Karpas-422 (cell line): Measurements from ENCODE around the gene TH. TPM values are rescaled to one million over a fixed set of nuclear protein-coding genes. Genes with fewer than 3 reads are reported as not detected.

Experiments
- DNase-seq: peaks from one replicate; pipeline ENCODE4 v3.0.0-alpha.2; 2015
- H2AFZ ChIP-seq: fragments of 200-600 bp; sonication (generic); 2 replicates; pipeline ENCODE4 v1.6.1; 2014; ENCODE audit warnings: antibody characterized with exemption, low read length, mixed read lengths
- H3K27ac ChIP-seq: fragments of 200-600 bp; sonication (generic); 2 replicates; pipeline ENCODE4 v1.5.1; 2014; ENCODE audit warnings: mild to moderate bottlenecking, low read length, moderate library complexity
- H3K27me3 ChIP-seq: fragments of 200-600 bp; sonication (generic); 2 replicates; pipeline ENCODE4 v1.6.1; 2014; ENCODE audit warnings: low read length, mixed read lengths
- H3K36me3 ChIP-seq: fragments of 200-600 bp; sonication (generic); 2 replicates; pipeline ENCODE4 v1.6.1; 2014; ENCODE audit warnings: low read length, mixed read lengths; ENCODE audit not compliant: insufficient read depth
- H3K4me1 ChIP-seq: fragments of 200-600 bp; sonication (generic); 2 replicates; pipeline ENCODE4 v1.6.1; 2014; ENCODE audit warnings: mild to moderate bottlenecking, low read length, mixed read lengths
- H3K4me2 ChIP-seq: fragments of 200-600 bp; sonication (generic); 2 replicates; pipeline ENCODE4 v1.6.1; 2014; ENCODE audit warnings: low read length, low read depth, mild to moderate bottlenecking; ENCODE audit not compliant: poor library complexity, severe bottlenecking
- H3K4me3 ChIP-seq: fragments of 200-600 bp; sonication (generic); 2 replicates; pipeline ENCODE4 v1.5.1; 2014; ENCODE audit warnings: mild to moderate bottlenecking, antibody characterized with exemption, low read length, mixed read lengths
- H3K79me2 ChIP-seq: fragments of 200-600 bp; sonication (generic); 2 replicates; pipeline ENCODE4 v1.6.1; 2014; ENCODE audit warnings: mild to moderate bottlenecking, low read length, mixed read lengths
- H3K9ac ChIP-seq: fragments of 200-600 bp; sonication (generic); 2 replicates; pipeline ENCODE4 v1.6.0; 2014; ENCODE audit warnings: low read length
- H3K9me2 ChIP-seq: fragments of 200-600 bp; sonication (generic), shearing (Covaris generic); replicated peaks from 2 replicates; pipeline ENCODE4 v1.6.0; 2014; ENCODE audit warnings: mild to moderate bottlenecking, low read length, moderate library complexity; ENCODE audit not compliant: insufficient read depth
- H3K9me3 ChIP-seq: fragments of 300-700, 200-600 bp; sonication (generic); 2 replicates; pipeline ENCODE4 v1.6.1; 2014; ENCODE audit warnings: low read length, mixed read lengths
- H4K20me1 ChIP-seq: fragments of 200-600 bp; sonication (generic); 2 replicates; pipeline ENCODE4 v1.6.1; 2014; ENCODE audit warnings: mild to moderate bottlenecking, antibody characterized with exemption, low read length, low read depth; ENCODE audit not compliant: insufficient read depth
- total RNA-seq: library from RNA; depleted of rRNA; stranded (reverse); fragments of >200 nt; shearing (Covaris generic); gene quantifications from 2 replicates; pipeline ENCODE4 v1.2.3, GENCODE V29; 2014; ENCODE audit warnings: low replicate concordance

Gene TH
- total RNA-seq, 1 experiment from 2014 or later = not detected

DNA sequence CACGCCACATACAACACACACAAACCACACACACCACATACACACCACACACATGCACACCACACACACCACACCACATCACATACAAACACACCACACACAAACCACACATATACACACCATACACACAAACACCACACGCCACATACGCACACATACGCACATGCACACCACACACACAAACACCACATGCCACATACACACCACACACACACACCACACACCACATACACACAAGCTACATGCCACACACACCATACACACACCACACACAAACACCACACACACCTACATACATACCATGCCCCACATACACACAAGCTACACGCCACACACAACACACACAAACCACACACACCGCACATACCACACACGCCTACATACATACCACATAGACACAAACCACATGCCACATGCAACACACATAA, 15.7 kb upstream of the TH start:
- H3K4me2 ChIP-seq = no peak overlapping the region
- no peak overlapping the region for H3K27ac ChIP-seq
- no peak overlapping the region for H3K4me3 ChIP-seq
- no peak overlapping the region for H3K9ac ChIP-seq
- H3K27me3 ChIP-seq = no peaks in the 10 kb centered on the region
- H4K20me1 ChIP-seq = no peaks in the 10 kb centered on the region
- H3K4me1 ChIP-seq = no peaks in the 10 kb centered on the region
- H3K36me3 ChIP-seq = no peaks in the 10 kb centered on the region
- H3K9me3 ChIP-seq = no peaks in the 10 kb centered on the region
- no peaks in the 10 kb centered on the region for H3K9me2 ChIP-seq
- DNase-seq = no peak
- no peak overlapping the region for H2AFZ ChIP-seq
- no peaks in the 10 kb centered on the region for H3K79me2 ChIP-seq

DNA sequence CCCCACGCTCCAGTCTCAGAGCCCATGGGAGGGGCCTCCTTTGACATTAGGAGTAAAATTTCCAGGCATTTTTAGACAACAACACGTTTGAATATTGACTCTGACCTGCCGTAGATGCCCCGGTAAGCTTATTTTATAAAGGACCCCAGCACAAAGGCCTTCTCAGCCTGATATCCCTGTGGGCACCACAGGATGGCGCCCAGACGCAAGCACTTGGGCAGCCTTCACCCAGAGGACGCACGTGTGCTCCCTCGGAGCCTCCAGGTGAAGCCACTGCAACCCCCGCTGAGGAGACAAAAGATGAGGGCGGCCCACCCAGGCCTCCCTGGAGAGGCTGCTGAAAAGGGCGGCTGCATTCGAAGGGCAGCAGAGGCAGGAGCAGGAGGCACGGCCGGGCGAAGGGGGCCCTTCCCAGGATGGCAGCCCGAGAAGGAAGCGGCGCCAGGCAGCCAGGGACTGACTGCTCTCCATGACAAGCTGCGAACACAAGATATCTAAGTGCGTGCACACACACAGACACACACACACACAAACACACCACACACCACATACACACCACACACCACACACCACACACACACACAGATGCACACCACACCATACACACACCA, 15.2 kb upstream of the TH start:
- Histone ChIP-seq H3K27ac (no peak overlapping the region), H2AFZ (no peak overlapping the region), H3K9me3 (no peaks in the 10 kb centered on the region), H3K79me2 (no peaks in the 10 kb centered on the region), H3K4me2 (no peak overlapping the region), H4K20me1 (no peaks in the 10 kb centered on the region), H3K4me3 (no peak overlapping the region), H3K27me3 (no peaks in the 10 kb centered on the region), H3K36me3 (no peaks in the 10 kb centered on the region), H3K9me2 (no peaks in the 10 kb centered on the region), H3K4me1 (no peaks in the 10 kb centered on the region), H3K9ac (no peak overlapping the region)
- DNase-seq = peak; percentile 75

DNA sequence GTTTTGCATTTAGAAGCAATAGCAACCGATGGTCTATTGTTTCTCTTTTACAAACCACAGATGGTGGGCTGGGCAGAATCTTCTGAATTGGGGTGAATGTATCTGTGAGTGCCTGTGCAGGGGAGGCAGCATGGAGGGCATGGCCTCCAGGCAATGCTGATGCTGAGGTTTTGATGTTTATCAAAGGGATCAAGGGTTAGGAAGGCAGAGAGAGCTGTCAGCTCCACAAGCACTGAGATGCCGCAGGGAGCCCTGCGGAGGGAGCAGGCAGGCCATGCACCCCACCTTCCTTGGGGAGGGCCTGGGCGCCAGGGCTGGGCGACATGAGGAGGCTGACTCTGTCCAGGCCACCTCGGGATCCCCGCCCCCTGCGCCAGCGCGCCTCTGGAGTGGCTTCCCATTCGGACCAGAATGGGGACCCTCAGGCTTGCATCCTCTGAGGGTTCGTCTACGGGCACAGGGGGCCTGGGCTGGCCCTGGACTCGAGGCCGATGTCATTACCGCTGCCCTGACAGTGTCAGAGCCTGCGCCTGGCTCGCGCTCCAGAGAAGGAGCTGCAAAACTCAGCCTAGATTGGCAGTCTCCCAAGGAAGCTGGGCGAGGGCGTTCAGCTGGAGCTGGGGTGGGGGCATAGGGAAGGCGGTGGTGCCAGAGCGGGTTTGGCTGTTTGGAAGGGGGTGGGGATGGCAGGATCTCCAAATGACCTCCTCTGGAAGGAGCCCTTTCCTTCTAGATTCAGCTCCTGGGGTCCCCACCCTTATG, 13.9 kb upstream of the TH start:
- Histone ChIP-seq H3K4me2 (no peak overlapping the region), H3K79me2 (no peaks in the 10 kb centered on the region), H3K36me3 (no peaks in the 10 kb centered on the region), H3K4me3 (no peak overlapping the region), H3K9me2 (no peaks in the 10 kb centered on the region), H3K4me1 (no peaks in the 10 kb centered on the region), H2AFZ (no peak overlapping the region), H3K9me3 (no peaks in the 10 kb centered on the region), H3K27me3 (no peaks in the 10 kb centered on the region), H3K27ac (no peak overlapping the region), H3K9ac (no peak overlapping the region), H4K20me1 (no peaks in the 10 kb centered on the region)
- no peak for DNase-seq

DNA sequence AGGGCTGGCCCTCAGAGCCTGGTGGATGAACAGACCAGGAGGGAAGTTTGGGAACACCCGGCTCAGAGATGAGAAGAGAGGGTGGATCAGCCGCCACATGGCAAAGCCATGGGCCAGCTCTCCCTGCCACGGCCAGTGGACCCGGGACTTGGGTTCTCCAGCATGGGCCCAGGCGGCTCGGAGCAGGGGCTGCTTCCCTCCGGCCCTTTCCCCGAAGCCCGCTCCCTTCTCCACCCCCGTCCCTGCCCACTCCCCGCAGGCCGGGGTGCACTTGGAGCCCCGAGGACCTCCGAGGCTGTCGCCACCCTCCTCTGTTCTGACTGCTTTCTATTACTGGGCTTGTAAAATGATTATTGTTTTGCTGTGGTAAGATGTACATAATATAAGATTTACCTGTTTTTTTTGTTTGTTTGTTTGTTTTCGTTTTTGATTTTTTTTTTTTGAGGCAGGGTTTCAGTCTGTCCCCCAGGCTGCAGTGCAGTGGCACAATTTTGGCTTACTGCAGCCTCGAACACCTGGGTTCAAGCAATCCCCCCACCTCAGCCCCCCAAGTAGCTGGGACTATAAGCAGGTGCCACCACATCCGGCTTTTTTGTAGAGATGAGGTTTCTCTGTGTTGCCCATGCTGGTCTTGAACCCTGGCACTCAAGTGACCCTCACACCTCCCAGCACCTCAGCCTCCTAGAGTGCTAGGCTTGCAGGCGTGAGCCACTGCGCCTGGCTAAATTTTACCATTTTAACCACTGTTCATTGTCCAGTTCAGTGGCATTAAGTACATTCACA, 11.3 kb upstream of the TH start:
- Histone ChIP-seq H3K27me3 (no peaks in the 10 kb centered on the region), H3K4me1 (no peaks in the 10 kb centered on the region), H3K9me3 (no peaks in the 10 kb centered on the region), H3K79me2 (no peaks in the 10 kb centered on the region), H3K9me2 (no peaks in the 10 kb centered on the region), H2AFZ (no peak overlapping the region), H4K20me1 (no peaks in the 10 kb centered on the region), H3K4me2 (no peak overlapping the region), H3K4me3 (no peak overlapping the region), H3K36me3 (no peaks in the 10 kb centered on the region), H3K27ac (no peak overlapping the region), H3K9ac (no peak overlapping the region)
- no peak for DNase-seq

DNA sequence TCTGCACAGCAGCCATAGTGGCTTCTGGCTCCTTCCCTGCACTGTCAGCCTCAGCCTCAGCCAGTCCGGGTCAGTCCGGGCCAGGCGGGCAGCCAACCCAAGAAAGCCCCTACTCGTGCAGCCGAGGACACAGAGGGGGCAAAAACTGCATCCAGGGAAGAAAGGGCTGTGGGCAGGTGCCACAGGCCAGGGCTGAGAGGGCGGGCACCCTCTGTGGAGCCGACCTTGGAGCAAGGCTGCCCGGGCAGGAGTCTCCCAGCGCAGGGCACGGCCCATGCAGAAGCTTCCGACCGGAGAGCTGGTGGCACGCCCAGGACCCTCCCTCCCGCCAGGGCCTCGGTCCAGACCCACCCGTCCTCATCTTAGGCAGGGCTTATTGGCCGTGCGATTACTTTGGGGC, 10.5 kb upstream of the TH start:
- Histone ChIP-seq H3K27me3 (no peaks in the 10 kb centered on the region), H3K4me2 (no peak overlapping the region), H3K79me2 (no peaks in the 10 kb centered on the region), H3K4me1 (no peaks in the 10 kb centered on the region), H3K9ac (no peak overlapping the region), H3K9me2 (no peaks in the 10 kb centered on the region), H4K20me1 (no peaks in the 10 kb centered on the region), H3K27ac (no peak overlapping the region), H3K9me3 (no peaks in the 10 kb centered on the region), H3K36me3 (no peaks in the 10 kb centered on the region), H2AFZ (no peak overlapping the region), H3K4me3 (no peak overlapping the region)
- no peak for DNase-seq

DNA sequence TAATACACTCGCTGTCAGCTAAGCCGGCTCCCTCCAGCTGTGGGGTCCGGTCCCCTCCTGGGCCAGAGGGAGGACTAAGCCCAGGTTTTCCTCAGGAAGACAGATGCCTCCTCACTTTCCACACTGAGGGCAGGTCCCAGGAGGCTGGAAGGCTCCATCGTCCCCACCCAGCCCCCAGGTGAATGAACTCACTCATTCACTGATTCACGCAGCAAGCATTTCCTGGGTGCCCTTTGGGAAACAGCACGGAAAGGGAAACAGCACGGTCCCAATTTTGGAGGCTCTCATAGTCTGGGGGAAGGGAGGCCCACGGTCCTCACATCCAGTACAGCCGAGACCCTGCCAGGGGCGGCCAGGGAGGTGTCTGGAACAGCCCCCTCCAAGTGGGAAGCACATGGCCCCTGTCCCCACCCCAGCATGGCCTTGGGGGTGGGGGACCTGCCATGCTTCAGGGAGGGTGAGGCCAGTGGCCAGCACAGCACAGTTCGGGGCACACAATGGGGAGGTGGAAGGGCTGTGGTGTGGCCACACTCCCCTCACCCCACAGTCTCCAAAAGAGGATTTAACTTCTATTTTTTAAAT, 9.3 kb upstream of the TH start:
- Histone ChIP-seq H2AFZ (no peak overlapping the region), H3K9me3 (no peaks in the 10 kb centered on the region), H3K79me2 (no peaks in the 10 kb centered on the region), H3K36me3 (no peaks in the 10 kb centered on the region), H4K20me1 (no peaks in the 10 kb centered on the region), H3K4me3 (no peak overlapping the region), H3K4me1 (no peaks in the 10 kb centered on the region), H3K9ac (no peak overlapping the region), H3K27me3 (no peaks in the 10 kb centered on the region), H3K27ac (no peak overlapping the region), H3K4me2 (no peak overlapping the region), H3K9me2 (no peaks in the 10 kb centered on the region)
- no peak for DNase-seq

DNA sequence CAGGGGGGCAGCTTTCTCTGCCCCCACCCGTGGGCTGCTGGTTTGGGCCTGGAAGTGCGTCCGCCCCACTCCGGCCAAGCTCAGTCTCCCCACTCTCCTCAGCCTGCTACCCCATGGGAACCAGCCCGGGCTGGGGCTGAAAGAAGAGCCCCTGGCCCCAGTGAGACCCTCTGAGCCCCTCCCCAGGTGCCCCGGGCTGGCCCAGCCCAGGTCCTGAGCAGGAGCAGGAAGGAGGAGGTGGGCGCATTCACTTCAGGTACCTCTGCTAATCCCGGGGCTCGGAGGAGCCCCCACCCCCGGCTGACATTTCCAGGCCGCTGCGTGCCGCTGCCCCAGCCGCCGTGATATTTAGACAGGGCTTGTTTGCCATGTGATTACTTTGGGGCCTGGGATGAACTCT, 8.7 kb upstream of the TH start:
- no peak overlapping the region for H2AFZ ChIP-seq
- H3K4me2 ChIP-seq = no peak overlapping the region
- no peaks in the 10 kb centered on the region for H3K9me2 ChIP-seq
- no peaks in the 10 kb centered on the region for H3K4me1 ChIP-seq
- H3K9ac ChIP-seq = no peak overlapping the region
- DNase-seq = no peak
- H3K27me3 ChIP-seq = no peaks in the 10 kb centered on the region
- H3K4me3 ChIP-seq = no peak overlapping the region
- no peak overlapping the region for H3K27ac ChIP-seq
- no peaks in the 10 kb centered on the region for H4K20me1 ChIP-seq
- H3K9me3 ChIP-seq = no peaks in the 10 kb centered on the region
- H3K79me2 ChIP-seq = no peaks in the 10 kb centered on the region
- H3K36me3 ChIP-seq = no peaks in the 10 kb centered on the region

DNA sequence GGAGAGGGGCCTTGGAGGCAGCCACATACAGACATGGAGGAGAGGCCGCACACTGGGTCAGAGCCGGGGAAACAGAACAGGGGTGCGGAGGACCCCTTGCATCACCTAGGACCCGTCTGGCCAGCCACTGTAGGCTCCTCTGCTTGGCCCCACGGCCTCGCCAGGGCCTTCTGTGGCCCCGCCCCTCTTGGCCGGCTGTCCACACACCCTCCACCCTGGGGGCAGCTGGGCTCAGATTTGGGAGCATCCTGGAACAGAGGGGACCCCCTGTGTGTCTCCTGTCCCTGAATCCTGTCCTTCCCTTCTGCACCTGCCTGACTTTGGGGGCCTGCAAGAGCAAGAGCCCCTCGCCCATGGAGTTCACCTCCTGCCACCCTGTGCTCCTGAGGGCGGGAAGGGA, 7.9 kb upstream of the TH start:
- H3K9me2 ChIP-seq = no peaks in the 10 kb centered on the region
- no peak overlapping the region for H3K27ac ChIP-seq
- H3K36me3 ChIP-seq = no peaks in the 10 kb centered on the region
- DNase-seq = no peak
- no peaks in the 10 kb centered on the region for H4K20me1 ChIP-seq
- no peaks in the 10 kb centered on the region for H3K27me3 ChIP-seq
- H3K4me3 ChIP-seq = no peak overlapping the region
- H3K4me2 ChIP-seq = no peak overlapping the region
- H2AFZ ChIP-seq = no peak overlapping the region
- no peaks in the 10 kb centered on the region for H3K4me1 ChIP-seq
- no peaks in the 10 kb centered on the region for H3K9me3 ChIP-seq
- H3K79me2 ChIP-seq = no peaks in the 10 kb centered on the region
- no peak overlapping the region for H3K9ac ChIP-seq
